CD1c-positive myeloid dendritic cell (primary cell): ENCODE results near the gene PRKCA.

Experiments
- DNase-seq: peaks from one replicate; pipeline ENCODE4 v3.0.0-alpha.2; 2016; ENCODE audit errors: extremely low spot score

The PRKCA gene

DNA sequence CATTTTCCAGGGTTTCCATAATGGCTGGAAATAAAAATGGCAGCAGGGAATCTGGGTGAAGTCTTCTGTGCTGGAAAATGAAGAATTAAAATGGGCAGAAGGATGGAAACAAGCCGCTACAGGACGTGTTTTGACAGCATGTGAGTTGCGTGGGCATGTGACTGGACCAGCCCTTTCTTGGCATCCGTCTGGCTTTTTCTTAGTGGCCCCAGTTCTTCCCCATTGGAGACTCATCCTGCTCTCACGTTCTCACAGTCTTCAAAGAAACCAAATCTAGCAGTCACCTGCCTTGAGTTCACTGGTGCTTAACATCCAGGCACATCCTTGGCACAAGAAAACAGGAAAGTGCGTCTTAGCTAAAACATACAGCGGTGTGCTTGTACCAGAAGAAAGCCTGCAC, 352.4 kb downstream of the PRKCA start:
- DNase-seq = no peak

DNA sequence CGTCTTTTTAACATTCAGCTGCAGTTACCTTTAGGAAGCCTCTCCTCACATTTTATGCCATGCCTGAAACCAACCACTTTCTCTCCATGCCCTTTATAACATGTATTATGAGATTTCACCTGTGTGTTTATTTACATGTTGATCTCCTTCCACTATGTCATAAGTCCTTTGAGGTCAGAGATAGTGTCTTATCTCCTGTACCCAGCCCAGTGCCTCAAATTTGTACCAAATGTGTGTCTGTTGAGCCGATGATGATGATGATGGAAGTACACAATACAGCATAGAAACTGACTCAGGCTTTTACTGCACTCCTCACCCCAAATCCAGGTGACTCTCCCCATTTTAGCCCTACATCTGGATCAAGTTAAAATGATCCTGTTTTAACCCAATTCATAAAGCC, 353.0 kb downstream of the PRKCA start:
- DNase-seq = no peak

DNA sequence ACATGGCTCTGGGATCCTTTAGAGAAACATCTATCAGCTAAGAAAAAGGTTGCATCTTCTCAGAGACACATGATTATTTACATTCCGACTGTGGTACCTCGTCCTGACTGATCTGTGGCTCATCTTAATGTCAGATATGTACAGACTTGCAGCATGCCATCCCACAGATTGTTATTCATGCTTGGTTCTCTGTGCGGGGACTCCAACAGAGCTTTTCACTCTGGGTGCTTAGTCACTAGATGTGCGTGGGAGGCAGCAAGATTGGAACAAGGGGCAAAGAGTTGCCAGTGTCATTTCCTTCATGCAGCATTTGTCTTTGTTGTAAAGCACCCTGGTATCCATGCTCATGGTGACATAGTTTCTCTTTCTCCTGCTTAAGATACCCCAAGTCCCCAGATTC, 353.4 kb downstream of the PRKCA start:
- DNase-seq = peak; percentile 65

DNA sequence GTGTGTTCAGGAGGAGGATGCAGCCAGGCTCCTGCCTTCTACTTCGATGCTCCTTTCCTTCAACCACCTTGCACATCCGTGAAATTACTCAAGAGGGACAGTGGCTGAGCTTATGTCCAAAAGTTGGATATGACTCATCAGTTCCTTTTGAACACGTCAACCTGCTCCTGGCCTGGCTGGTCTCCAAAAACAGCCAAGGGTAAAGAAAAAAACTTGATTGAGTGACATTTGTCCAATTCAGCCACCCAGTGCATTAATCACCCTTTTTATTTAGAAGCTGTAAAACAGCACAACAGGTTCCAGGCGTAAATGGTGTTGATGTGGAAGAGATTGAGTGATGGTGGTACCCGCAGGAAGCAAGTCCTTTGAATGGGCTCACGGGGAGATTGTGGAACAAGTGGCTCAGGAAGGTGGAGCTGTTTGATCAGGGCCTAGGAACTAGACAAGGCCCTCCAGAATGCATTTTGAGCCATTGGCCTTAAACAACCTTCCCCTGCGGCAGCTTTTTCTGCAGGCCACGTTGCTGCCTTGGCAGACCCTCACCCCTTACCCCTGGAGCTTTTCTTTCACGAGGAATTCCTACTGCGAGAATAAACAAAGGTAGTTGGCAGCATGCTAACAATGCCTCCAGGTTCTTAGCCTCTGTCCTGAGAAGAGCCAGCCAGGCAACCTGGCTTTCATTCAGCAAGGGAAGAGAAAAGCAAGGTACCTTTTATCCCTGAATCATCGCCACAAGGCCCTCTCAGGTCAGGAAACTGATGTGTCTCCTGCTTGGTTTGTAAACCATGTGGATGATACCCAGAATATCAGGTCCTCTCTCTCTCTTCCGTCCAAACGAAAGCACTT, 359.2 kb downstream of the PRKCA start:
- peak; percentile 29 for DNase-seq

DNA sequence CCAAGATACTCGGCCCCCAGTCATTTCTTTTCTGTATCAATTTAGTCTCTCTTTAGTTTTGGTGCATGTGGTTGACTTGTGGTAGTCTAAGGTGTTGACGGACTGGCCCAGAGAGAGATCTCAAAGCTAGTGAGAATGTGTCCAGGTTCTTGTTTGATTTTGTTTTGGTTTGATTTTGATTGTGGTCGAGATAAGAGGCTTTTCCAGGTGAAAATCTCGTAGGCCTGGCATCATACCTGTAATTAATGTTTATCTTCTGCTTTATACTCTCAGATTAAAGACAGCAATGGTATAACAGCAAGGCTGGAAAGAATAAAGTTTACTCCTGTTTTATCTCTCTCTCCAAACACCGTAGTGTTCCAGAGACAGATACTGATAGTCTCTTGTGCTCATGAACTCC, 360.1 kb downstream of the PRKCA start:
- DNase-seq = no peak

DNA sequence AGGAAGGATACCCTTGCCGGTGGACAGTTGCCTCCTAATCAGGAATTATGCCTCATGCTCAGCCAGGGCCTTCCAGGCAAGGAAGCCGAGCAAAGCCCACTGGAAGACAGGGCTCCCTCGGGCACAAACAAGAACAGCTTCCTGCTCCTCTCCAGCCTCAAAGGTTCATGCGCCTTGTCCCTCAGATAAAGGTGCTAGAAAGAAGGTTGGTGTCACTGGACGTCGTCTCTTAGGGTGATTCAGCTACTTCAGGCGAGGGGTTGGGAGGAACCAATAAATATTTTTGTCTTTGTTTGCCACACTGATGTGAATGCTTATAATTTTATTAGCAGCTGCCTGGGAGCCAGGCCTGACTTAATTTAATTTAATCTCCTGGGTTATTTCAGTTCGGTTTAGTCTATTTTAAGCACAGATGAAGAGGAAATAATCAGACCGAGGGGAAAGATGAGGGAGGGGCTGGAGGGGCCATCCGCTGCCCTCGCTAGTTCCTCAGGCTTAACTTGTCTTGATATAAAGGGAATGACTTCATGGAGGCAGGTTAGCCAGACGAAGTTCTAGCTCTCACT, 360.7 kb downstream of the PRKCA start:
- no peak for DNase-seq

DNA sequence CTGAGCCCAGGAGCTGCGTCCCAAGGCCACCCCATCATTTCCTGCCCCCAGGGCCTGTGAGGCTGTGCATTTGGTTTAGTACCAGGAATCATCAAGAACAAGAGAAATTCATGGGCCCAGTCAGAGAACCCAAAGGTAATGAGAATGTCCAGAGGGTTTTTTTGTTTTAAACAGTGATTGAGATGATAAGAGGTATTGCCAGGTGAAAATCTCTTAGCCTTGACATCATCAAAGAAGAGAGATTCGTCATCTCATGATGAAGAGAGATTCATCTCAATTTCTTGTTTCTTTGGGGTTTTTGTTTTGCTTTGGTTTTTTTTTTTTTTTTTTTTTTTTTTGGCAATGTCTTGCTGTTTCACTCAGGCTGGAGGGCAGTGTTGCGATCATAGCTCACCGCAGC, 361.9 kb downstream of the PRKCA start:
- no peak for DNase-seq

DNA sequence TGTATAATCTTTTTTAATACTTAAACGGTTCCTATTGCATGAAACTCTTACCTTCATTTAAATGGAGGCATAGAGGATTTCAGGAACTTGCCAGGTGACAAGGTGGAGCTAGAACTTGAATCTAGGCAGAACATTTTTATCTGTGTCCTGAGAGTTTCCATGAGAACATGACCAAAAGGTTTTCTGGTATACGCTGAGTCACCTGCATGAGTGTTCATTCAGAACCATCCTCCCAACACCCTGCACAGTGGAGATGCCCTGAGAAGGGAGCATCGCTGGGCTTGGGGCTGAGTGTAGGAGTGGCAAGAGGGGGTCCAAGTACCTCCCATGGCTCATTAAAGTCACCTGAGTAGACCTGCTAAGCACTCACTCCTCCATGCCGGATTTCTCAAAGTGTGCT, 362.8 kb downstream of the PRKCA start:
- no peak for DNase-seq

DNA sequence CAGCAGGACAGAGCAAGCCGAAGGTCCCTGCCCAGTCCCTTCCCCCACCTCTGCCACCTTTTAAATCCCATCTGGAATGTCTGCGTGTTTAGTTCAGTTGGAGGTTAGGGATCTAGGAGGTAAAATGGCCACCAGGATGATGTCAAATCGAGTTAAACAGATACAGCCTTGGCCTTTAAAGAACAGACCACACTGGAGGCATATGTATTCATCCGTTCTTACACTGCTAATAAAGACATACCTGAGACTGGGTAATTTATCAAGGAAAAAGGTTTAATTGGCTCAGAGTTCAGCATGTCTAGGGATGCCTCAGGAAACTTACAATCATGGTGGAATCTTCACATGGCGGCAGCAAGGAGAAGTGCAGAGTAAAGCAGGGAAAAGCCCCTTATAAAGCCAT, 364.7 kb downstream of the PRKCA start:
- no peak for DNase-seq

DNA sequence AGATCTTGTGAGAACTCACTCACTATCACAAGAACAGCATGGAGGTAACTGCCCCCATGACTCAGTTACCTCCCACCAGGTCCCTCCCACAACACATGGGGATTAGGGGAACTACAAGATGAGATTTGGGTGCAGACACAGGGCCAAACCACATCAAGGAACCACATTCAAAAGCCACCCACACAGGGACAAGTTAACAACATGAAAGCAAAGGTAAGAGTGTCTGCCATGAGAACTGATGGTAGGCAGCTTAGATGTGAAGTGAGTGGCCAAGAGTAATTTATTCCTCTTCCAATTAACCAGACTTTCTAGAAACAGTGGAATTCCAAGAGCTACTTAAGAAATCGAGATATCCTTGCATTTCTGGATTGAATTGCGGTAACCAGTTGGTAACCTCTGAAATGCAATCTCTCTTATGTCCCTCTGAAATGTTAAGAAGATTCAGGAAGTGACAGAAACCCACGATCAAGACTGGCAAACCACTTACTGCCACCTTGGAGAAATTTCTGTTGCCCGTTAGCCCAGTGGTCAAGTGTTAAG, 365.1 kb downstream of the PRKCA start:
- peak; percentile 66 for DNase-seq

DNA sequence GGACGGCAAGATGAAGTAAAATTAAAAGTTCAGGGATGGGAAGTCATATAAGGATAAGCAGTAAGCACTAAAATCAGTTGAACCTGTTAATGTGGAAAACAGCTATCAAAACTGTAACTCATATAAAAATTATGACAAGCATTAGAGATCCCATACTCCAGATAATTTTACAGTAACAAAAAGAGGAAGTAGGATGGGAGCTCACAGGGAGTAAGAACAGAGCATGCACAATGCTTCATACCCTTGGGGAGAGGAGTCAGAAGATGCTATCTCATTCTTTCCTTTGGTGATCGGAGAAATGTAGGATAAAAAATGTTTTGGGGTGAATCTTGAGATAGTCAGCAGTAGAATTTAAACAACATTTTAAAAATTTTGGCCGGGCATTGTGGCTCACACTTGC, 367.8 kb downstream of the PRKCA start:
- peak; percentile 26 for DNase-seq

DNA sequence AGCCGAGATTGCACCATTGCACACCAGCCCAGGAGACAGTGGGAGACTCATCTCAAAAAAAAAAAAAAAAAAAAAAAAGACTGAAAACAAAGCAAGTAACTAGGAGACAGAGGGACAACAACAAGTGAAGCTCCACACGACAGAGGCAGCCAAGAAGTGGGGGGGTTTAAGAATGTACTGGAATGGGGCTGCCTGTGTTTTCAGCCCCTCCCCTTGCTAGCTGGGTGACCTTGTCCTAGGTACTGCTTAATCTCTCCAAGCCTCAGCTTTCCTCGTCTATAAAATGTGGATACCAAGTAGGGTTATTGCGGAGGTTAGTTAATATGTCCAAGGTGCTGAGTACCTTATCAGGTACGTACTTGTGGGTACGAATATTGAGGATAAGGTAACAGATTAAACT, 368.7 kb downstream of the PRKCA start:
- no peak for DNase-seq

DNA sequence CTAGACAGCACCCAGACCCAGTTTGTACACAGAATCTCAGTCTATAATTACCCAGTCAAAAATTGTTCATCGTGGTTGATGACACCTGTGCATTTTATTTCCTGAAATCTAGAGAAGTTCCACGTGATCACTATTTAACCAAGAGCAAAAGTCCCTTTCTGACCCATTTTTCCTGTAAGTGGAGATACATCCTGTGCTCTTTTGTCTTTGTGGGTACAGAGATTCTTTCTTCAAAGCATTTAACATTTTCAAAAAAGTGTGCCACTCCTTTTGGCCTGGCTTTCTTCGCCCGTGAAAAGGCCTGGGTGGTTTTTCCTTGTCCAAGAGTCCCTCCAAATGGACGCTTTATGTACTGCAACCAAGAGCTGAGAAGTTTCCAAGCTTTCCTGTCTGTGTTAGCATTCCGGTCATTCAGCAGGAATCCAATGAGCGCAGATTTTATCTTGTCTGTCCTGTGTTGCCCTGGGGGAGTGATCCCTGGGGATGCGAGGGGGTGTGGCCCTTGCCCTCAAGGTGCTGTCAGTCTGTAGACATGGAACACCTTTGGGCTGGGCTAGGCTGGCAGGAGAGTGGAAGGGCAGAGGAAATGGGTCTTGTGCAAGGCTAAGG, 371.4 kb downstream of the PRKCA start:
- DNase-seq = peak; percentile 46

DNA sequence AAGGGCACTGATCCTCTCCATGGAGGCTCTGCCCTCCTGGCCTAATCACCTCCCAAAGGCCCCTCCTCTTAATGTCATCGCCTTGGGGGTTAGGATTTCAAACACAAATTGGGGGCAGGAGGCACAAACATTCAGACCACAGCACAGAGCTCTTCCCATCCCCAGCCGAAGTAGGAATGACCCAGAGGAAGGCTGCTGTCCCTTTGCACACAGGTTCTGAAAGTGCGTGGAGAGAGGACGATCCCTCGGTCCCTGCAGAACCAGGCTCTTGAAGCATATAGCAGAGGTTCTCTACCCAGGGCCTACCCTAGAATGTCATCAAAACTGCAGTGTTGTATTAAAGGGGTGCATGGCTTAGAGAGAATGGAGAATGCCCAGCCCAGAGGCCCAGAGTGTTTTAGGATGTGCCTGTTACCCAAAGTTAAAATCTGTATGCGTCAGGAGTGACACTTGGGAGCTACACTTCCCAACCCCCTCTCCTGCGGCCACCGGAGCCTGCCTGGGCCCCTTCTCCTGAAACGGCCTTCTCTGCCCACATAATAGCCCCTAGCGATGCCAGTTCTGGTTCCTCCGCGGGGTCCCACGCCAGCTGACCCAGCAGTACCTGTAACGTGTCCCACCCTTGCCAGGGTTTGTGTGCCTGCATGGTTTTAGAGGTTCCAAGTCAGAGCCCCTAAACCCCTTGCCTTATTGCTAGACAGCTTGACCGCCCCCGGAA, 373.0 kb downstream of the PRKCA start:
- no peak for DNase-seq

DNA sequence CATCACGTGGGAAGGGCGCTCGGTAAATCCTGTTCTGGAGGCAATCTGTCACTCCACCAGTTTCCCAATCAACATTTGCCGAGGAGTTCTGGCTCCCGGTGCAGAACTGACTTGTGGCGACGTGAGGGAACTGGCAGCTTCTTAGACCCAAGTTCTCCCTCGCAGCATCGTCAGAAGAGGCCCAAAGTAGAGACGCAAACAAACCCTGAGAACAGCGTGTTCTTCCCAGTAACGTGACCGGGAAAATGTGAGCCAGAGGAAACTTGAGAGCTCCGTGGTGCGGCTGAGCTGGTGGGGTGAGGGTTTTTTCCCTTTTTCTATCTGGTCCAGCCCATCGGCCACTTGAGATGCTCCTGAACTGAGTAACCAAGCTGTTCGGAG, 373.6 kb downstream of the PRKCA start:
- no peak for DNase-seq

DNA sequence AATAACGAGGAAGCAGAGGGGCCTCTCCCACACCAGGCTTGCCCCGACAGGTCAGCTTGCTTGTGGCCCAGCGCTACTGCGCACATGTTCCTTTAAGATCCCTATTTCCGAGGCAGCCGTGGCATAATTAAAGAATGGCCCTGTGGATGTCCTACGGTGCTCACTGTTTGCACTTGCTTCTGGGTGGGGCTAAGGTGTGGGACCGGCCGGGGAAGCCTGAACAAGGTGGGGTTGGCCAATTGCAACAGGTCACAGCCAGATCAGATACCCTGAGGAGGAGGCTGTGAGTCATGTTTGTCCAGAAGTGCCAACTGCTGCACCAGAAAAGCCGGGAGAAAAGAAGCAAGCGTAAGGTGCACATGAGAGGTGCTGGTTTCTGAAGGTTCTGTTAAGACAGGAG, 374.0 kb downstream of the PRKCA start:
- DNase-seq = no peak

DNA sequence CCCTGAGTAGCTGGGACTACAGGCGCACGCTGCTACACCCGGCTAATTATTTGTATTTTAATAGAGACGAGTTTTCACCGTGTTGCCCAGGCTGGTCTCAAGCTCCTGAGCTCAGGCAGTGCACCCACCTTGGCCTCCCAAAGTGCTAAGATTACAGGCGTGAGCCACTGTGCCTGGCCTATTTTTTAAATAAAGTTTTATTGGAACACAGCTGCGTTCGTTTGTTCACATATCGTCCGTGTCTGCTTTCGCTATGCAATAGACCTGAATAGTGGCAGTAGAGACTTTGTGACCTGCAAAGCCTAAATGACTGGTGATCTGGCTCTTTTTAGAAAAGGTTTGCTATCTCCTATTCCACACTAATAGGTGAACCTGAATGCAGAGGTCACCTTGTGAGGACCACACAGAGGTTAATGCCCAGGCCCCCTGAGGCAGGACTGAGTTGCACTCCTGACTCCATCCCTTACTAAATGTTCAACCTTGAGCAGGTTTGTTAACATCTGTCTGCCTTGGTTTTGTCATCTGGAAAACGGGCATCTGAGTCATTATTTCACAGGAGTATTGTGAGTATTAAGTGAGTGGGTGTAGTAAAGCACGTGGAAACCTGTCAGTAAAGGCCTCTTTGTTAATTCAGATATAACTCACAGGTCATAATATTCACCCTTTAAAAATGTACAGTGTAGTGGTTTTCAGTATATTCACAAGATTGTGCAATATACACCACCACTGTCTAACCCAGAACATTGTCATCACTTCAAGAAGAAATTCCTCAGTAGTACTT, 375.0 kb downstream of the PRKCA start:
- DNase-seq = no peak

DNA sequence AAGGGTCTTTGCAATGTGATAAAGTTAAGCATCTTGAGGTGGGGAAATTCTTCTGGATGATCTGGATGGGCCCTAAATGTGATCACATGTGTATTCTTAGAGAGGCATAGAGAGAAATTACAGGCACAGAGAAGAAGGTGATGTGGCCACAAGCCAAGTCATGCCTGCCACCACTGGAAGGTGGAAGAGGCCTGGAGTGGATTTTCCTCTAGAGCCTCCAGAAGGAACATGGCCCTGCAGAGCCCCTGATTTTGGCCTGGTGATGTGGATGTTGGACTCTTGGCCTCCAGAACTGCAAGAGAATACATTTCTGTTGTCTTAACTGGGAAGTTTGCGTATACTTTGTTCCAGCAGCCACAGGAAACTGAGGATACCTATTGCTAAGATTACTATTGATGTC, 375.6 kb downstream of the PRKCA start:
- no peak for DNase-seq

DNA sequence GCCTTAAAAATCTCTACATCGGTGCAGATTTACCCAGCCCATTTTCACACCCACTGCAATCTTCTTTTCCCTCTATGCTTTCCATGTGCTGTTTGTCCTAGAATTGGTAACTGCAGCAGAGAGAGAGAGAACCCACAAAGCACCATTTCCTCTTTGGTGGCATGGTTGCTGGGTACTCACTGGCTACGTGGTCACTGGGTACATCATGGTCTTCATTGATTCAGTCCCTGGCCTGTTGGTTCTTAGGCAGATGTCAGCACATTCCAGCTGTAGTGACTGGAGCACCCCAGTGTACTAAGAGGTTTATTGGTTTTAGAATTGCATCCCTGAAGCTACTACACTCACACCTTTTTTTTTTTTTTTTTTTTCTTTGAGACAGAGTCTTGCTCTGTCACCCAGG, 376.4 kb downstream of the PRKCA start:
- no peak for DNase-seq

DNA sequence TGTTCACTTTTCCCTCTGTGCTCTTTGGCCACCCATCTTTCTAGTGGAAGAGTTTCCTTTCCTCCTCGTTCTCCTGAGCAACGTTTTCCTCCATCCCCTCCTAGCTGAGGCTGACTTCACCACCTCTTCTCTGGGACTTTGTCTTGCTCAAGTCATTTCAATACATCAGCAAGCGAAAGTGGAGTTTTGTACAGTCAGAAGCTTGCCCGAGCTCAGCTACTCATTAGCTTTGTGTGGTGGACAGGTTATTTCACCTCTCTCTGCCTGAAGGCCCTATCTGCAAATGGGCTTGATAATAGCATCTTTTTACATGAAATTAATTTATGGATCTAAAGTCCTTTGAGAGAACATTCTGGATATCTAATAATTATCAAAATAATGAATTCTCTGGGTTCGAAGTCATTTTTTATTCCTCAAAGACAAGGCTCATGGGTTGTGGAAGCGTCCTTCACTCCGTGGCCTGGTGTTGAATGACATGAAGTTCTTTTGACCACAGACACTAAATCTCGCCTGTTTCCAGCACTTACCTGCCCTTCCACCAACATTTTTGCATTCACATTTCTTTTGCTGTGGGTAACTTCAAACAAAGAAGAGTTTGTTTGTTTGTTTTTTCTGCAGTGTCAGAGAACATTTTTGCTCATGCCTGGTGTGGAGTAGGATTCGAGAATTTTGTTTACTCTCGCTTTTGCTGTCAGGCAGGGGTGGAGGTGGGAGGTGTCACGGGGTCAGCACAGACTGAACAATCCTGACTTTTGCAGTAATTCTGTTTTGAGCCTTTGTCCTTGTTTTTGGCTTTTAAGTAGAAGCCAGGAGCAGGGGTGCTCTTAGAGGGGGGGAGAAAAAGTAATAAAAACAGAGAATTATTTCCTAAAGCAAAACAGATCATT, 377.5 kb downstream of the PRKCA start:
- DNase-seq = no peak

DNA sequence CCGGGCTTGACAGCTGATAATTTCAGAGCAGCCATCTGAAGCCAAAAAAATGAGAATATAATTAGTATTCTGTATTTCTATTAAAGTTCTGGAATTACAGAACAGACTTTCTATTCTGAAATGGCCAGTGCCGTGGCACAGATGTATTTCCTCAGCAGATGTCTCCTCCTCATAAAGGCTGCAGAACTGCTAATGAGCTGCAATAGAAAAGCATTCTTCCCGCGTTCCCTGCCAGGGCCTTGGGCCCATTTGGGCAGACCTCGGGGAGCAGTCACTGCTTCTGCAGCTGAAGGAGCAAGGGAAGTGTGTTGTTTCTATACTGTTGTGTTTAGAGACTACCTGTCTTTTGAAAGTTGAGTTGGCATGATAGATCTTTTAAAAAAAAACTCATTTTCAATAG, 379.9 kb downstream of the PRKCA start:
- DNase-seq = no peak
